ENCODE data around the gene MTA3.
"Not testable (repeated sequence)": the region's sequence is repeated elsewhere in the genome, so short reads cannot be mapped to it uniquely, and the experiment has no call there.

Gene MTA3

GRCh38 chr2:42675815-42676214 lies 107.4 kb downstream of the MTA3 start:
- no peak for DNase-seq

- no peak for DNase-seq
Measured at GRCh38 chr2:42685303-42685702, 116.9 kb downstream of the MTA3 start.

DNA sequence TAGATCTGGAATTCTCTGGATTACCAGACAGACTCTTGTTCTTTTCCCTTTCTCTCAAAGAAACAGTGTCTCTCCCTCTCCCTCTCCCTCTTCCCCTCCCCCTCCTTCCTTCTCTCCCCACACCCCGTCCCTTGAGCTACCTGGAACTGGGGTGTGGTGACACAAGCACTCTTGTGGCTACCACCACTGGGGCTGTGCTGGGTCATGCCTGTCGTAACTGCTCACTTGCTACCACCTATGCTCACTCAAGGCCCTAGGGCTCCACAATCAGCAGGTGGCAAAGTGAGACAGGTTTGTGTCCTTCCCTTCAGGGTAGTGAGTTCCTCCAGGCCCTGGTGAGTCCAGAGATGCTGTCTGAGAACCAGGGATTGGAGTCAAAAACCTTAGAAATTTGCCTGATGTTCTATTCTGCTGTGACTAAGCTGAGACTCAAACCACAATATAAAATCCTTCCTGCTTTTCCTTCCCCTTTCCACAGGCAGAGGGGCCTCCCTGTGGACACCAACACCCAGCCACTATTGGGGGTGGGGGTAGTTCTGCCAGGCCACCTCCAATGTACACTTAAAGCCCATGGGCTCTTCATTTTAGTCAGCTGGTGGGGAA lies 124.7 kb downstream of the MTA3 start:
- DNase-seq = no peak

- no peak for DNase-seq
Measured at GRCh38 chr2:42693688-42694479, 125.5 kb downstream of the MTA3 start.

DNA sequence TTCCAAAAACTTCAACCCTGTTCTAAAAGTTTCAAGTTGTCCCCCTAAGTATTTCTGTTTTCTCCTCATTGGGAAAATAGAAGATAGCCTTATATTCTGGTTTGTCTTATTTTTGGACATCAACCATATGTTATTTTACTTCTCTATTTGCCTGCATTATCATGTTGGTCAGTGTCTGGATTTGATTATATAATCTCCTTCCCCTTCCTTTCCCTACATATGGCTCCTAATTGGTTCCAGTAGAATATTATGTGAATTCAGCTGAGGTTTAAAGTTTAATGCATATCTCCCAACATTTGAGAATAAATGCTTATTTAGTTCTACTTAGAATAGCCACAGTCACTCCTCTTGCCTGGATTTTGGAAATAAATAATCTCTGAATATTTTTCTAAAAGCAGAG lies 128.6 kb downstream of the MTA3 start:
- DNase-seq = no peak

- DNase-seq = no peak
Measured at GRCh38 chr2:42698940-42699339, 130.5 kb downstream of the MTA3 start.

DNA sequence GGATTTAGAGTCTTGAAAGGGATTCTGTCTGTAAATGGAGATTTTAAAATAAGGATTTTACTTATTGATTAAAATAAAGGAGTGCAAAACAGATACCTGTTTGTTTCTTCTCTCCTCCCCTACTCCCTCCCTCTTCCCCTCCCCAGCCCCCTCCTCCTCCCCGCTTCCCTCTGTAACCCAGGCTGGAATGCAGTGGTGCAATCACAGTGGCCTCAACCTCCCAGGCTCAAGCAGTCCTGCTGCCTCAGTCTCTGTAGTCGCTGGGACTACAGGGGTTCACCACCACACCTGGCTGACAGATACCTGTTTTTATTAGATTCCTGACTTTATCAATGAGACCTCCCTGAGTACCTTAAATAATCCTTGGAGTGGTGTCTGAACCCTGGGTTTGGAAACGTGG lies 138.4 kb downstream of the MTA3 start:
- DNase-seq = no peak

DNA sequence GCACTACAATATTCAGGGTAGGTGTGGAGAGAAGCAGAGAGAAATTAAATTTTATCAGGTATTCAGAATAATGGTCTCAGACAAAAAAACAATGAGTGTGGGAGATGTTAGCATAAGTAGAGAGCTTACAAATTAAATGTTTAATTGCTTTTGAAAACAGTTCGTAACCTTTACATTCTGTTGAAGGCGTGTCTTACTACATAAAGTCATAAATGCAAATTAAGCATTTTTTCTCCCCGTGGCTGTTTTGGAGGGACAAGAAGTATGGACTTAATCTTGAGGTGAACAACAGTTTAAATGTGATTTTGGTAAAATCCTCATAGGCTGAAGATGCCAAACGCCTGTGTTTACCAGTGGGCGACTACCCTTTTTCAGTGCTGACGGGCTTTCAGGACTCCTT lies 139.7 kb downstream of the MTA3 start:
- no peak for DNase-seq

- DNase-seq = no peak
Measured at GRCh38 chr2:42711896-42712295, 143.5 kb downstream of the MTA3 start.

DNA sequence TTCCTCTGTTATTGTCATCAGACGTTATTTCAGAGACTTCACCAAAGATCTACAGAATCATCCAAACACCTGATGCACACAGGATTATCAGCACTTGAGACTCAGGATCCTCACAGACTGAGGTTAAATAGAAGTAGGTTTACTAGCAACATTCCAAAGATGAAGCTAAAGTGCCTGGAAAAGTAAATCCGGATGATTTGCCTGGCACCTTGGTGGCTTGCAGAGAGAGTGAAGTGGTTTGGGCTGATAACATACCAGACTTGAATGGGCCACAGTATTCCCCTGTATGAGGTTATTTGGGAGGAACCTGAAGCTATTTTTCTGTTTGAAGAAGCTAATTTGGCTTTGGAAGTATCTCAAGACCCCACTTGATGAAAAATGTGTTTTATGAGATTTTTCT lies 144.5 kb downstream of the MTA3 start:
- no peak for DNase-seq

- no peak for DNase-seq
Measured at GRCh38 chr2:42713920-42714319, 145.5 kb downstream of the MTA3 start.

DNA sequence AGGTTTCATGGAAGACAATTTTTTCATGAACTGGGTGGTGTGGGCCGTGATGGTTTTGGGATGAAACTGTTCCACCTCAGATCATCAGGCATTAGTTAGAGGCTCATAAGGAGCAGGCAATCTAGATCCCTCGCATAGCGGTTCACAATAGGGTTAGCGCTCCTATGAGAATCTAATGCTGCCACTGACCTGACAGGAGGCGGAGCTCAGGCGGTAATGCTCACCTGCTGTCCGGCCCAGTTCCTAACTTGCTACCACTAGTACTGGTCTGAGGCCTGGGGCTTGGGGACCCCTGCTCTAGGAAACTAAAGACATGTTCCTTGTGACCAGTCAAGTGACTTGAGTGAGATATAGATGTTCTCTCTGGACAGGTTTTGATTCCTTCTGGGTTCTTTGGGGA lies 146.3 kb downstream of the MTA3 start:
- DNase-seq = no peak

DNA sequence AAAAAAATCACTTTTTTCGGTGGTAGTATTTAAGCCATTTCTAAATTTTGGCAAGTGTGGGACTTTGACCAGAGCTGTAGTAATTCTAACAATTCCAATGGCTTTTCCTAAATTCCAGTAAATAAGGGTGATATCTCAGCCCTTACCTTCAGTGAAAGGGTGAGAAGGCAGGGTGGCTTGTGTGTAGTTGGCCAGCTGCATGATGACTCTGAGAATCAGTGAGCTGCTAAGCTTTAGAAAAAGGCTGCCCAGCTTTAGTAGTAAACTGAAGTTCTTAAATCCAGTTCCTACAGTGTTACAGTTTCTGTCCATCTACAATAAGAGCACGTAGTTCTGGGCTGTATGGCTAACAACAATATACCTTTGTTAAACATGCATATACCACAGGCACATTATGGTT lies 153.5 kb downstream of the MTA3 start:
- DNase-seq = no peak

GRCh38 chr2:42722320-42723190 lies 154.1 kb downstream of the MTA3 start:
- peak; percentile 81 for DNase-seq

DNA sequence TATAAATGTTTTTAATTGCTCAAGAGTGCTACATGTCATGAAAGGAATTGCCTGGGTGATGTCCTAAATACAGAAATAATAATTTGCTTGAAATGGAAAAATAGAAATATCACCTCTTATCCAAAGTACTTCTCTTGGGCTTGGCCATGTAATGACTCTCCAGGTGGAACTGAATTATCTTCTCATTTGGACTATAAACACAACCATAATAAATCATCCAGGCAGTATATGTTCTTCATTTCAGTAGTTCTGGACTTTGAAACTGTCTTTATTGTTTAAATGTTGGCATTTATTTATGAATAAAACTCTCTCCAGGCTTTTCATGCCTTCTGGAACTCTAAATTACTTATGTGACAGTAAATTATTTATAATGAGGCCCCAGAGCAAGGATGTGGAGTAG lies 155.0 kb downstream of the MTA3 start:
- no peak for DNase-seq

DNA sequence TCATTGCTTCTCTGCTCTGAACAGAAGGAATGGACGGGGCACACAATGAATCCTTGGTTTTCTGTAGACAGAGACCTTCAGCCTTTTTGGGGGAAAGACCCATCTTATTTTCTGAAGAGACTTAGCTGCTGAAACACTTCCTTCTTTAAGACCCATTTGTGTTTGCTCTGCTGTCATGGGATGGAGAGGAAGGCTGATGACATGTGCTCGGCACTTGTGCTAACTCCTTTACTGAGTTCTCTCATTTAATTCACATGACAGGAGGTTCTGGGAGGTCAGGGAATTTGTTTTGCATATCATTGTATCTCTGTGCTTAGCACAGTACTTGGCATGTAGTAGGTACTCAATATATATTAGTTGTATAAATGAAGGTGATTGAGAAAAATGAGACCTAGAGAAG lies 156.5 kb downstream of the MTA3 start:
- no peak for DNase-seq

- DNase-seq = no peak
Measured at GRCh38 chr2:42725657-42726056, 157.2 kb downstream of the MTA3 start.

GRCh38 chr2:42726680-42727079 lies 158.2 kb downstream of the MTA3 start:
- DNase-seq = no peak

GRCh38 chr2:42731316-42731715 lies 162.9 kb downstream of the MTA3 start:
- DNase-seq = not testable (repeated sequence)

- no peak for DNase-seq
Measured at GRCh38 chr2:42733852-42734251, 165.4 kb downstream of the MTA3 start.

DNA sequence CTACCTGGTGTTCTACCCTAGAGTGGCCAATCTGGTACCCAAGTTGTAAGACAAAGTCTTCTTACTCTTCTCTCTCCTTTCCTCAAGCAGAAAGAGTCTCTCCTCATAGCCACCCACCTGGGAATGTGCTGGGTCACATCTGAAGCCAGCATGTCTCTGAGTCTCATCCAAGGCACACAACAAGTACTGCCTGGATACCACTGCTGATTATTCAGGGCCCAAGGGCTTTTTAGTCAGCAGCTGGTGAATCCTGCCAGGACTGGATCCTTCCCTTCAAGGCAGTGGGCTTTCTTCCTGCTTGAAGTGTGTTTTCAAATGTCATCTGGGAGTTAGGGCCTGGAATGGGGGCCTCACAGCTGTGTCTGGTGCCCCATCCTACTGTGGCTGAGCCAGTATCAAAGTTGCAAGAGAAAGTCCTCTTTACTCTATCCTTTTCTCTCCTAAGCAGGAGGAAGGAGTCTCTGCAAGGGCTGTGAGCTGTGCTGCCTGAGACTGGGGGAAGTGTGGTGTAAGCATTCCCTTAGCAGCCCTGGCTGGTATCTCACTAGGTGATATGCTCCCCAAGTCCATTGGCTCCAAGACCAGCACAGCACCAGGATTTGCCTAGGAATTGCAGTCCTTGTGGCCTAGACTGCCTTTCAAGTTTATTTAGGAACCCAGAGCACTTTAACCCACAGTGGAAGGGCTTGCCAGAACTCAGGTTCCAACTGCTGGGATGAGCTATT lies 168.3 kb downstream of the MTA3 start:
- no peak for DNase-seq

DNA sequence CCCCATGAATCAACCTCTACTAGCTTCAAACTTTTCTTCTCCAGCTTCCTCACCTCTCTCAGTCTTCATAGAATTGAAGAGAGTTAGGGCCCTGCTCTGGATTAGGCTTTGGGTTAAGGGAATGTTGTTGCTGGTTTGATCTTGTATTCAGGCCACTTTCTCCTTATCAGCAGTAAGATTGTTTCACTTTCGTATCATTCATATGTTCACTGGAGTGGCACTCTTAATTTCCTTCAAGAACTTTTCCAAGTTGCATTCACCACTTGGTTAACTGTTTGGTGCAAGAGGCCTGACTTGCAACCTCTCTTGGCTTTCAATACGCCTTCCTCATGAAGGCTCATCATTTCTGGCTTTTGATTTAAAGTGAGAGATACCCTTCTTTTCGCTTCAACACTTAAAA lies 172.7 kb downstream of the MTA3 start:
- DNase-seq = no peak

Data from NCI-H226 (cell line).